HCT116 (cell line): Measurements from ENCODE around the gene IL1R1. TPM values are rescaled to one million over a fixed set of nuclear protein-coding genes. Genes with fewer than 3 reads are reported as not detected.

Experiments
- ATAC-seq: fragments of 200-7000 bp; cut with Tn5 transposase; 2 replicates; pipeline ENCODE4 v1.9.1; 2020; ENCODE audit warnings: mild to moderate bottlenecking, moderate library complexity
- BruUV-seq: library from RNA; stranded (reverse); fragments of 400-500 nt; replicated peaks from 2 replicates; lab custom pipeline; 2021; lab: Mats Ljungman, UMichigan
- CTCF ChIA-PET: fragments of 300-600 bp; sonication (Branson Sonifier 250); formaldehyde crosslinking; loops from one replicate; lab custom pipeline; 2021; ENCODE audit warnings: antibody characterized with exemption; lab: Charles Lee
- POLR2A ChIA-PET: fragments of 300-600, 350-600 bp; sonication (Branson Sonifier 250); formaldehyde crosslinking; loops from one replicate; lab custom pipeline; 2021; ENCODE audit warnings: antibody characterized with exemption; lab: Charles Lee
- RAD21 ChIA-PET, 2 experiments: fragments of 300-600 bp; sonication (Branson Sonifier 250); formaldehyde crosslinking; loops; one replicate each; lab custom pipeline; 2023; ENCODE audit warnings: low total read pairs in 2 of 2; ENCODE audit not compliant: uncharacterized antibody in 2 of 2, unreplicated experiment in 2 of 2, low non-redundant PET in 1 of 2; lab: Charles Lee
- DNase-seq: peaks from one replicate; pipeline ENCODE4 v3.0.0-alpha.2; 2010; ENCODE audit warnings: low read depth, low spot score
- H2AFZ ChIP-seq: fragments of 200-600 bp; shearing (Covaris generic), sonication (generic); 2 replicates; pipeline ENCODE4 v1.6.1; 2017; ENCODE audit warnings: low read depth, mixed run types, mixed read lengths, antibody characterized with exemption, low read length; ENCODE audit not compliant: poor library complexity, severe bottlenecking
- H3K27ac ChIP-seq: 2 replicates; pipeline ENCODE4 v1.5.1; 2012; ENCODE audit warnings: low read depth, low read length
- H3K27me3 ChIP-seq: fragments of 200-600 bp; sonication (generic); 2 replicates; pipeline ENCODE4 v1.6.1; 2016; ENCODE audit warnings: mixed run types, low read length, mixed read lengths; ENCODE audit not compliant: insufficient read depth
- H3K36me3 ChIP-seq, 2 experiments: fragments of 200-500 bp in 1 of 2; fragments of 200-600 bp in 1 of 2; sonication (Bioruptor generic) in 1 of 2; sonication (generic) in 1 of 2; 2 replicates each; pipeline versions ENCODE4 v1.5.1 to v1.6.1; 2014 to 2016; ENCODE audit warnings: low read length in 2 of 2, inconsistent platforms in 1 of 2, mixed read lengths in 1 of 2, mixed run types in 1 of 2; ENCODE audit not compliant: insufficient read depth in 2 of 2, control insufficient read depth in 1 of 2
- H3K4me1 ChIP-seq, 2 experiments: fragments of 200-600 bp in 1 of 2; sonication (generic) in 1 of 2; 2 replicates each; pipeline versions ENCODE4 v1.5.1 to v1.6.1; 2012 to 2017; ENCODE audit warnings: low read length in 2 of 2, inconsistent platforms in 1 of 2, mild to moderate bottlenecking in 1 of 2, mixed read lengths in 1 of 2, mixed run types in 1 of 2, moderate library complexity in 1 of 2; ENCODE audit not compliant: insufficient read depth in 2 of 2, control insufficient read depth in 1 of 2
- H3K4me2 ChIP-seq: fragments of 200-600 bp; sonication (generic); 2 replicates; pipeline ENCODE4 v1.6.1; 2017; ENCODE audit warnings: mixed run types, low read length, mixed read lengths
- H3K4me3 ChIP-seq, 2 experiments: fragments of 200-600 bp in 1 of 2; sonication (generic) in 1 of 2; replicated peaks in 1 of 2; 2 replicates each; pipeline ENCODE4 v1.5.1; 2011 to 2016; ENCODE audit warnings: low read length in 2 of 2, control low read depth in 1 of 2, low read depth in 1 of 2, mild to moderate bottlenecking in 1 of 2, mixed read lengths in 1 of 2, mixed run types in 1 of 2
- H3K79me2 ChIP-seq: fragments of 200-600 bp; sonication (generic); 2 replicates; pipeline ENCODE4 v1.6.1; 2017; ENCODE audit warnings: mild to moderate bottlenecking, mixed run types, low read length, moderate library complexity, mixed read lengths; ENCODE audit not compliant: insufficient read depth
- H3K9ac ChIP-seq: fragments of 200-600 bp; sonication (generic); 2 replicates; pipeline ENCODE4 v1.6.1; 2016; ENCODE audit warnings: low read length, mixed read lengths
- H3K9me2 ChIP-seq: fragments of 200-600 bp; sonication (generic), shearing (Covaris generic); 2 replicates; pipeline ENCODE4 v1.6.1; 2017; ENCODE audit warnings: mixed run types, mild to moderate bottlenecking, moderate library complexity; ENCODE audit not compliant: insufficient read depth
- H3K9me3 ChIP-seq, 2 experiments: fragments of 200-500 bp in 1 of 2; fragments of 200-600 bp in 1 of 2; sonication (Bioruptor generic) in 1 of 2; sonication (generic) in 1 of 2; 2 replicates each; pipeline ENCODE4 v1.6.1; 2014 to 2017; ENCODE audit warnings: low read length in 2 of 2, mixed read lengths in 2 of 2, inconsistent platforms in 1 of 2, low read depth in 1 of 2, mild to moderate bottlenecking in 1 of 2, mixed run types in 1 of 2, moderate library complexity in 1 of 2; ENCODE audit not compliant: control insufficient read depth in 1 of 2, insufficient read depth in 1 of 2
- H4K20me1 ChIP-seq: fragments of 200-600 bp; sonication (generic), shearing (Covaris generic); 2 replicates; pipeline ENCODE4 v1.6.1; 2017; ENCODE audit warnings: mixed run types, mild to moderate bottlenecking, moderate library complexity; ENCODE audit not compliant: insufficient read depth
- ATF3 ChIP-seq: IDR thresholded peaks from 2 replicates; pipeline ENCODE4 v1.6.1; 2012
- CBX3 ChIP-seq: IDR thresholded peaks from 2 replicates; pipeline ENCODE4 v1.6.1; 2012; ENCODE audit warnings: low read depth
- CEBPB ChIP-seq: IDR thresholded peaks from 2 replicates; pipeline ENCODE4 v1.6.1; 2012; ENCODE audit warnings: low read depth
- CTCF ChIP-seq, 3 experiments: fragments of 200-600 bp in 1 of 3; sonication (generic) in 1 of 3; IDR thresholded peaks in 2 of 3; conservative IDR thresholded peaks in 1 of 3; 2 replicates each; pipeline ENCODE4 v1.5.1; 2012 to 2017; ENCODE audit warnings: low read depth in 2 of 3, low read length in 2 of 3, antibody characterized with exemption in 1 of 3, borderline replicate concordance in 1 of 3, control low read depth in 1 of 3, mild to moderate bottlenecking in 1 of 3, mixed read lengths in 1 of 3, mixed run types in 1 of 3, moderate library complexity in 1 of 3; ENCODE audit not compliant: insufficient read depth in 1 of 3
- EGR1 ChIP-seq: IDR thresholded peaks from 2 replicates; pipeline ENCODE4 v1.6.1; 2012; ENCODE audit warnings: low read depth
- ELF1 ChIP-seq: IDR thresholded peaks from 2 replicates; pipeline ENCODE4 v1.6.1; 2012; ENCODE audit warnings: low read depth, borderline replicate concordance
- EZH2phosphoT487 ChIP-seq: fragments of 200-600 bp; IDR thresholded peaks from 2 replicates; pipeline ENCODE4 v1.6.1; 2018; ENCODE audit warnings: antibody characterized with exemption, borderline replicate concordance
- FOSL1 ChIP-seq: IDR thresholded peaks from 2 replicates; pipeline ENCODE4 v1.6.1; 2012; ENCODE audit warnings: low read depth
- JUND ChIP-seq: IDR thresholded peaks from 2 replicates; pipeline ENCODE4 v1.6.1; 2012
- POLR2A ChIP-seq: IDR thresholded peaks from 2 replicates; pipeline ENCODE4 v1.7.0; 2011; ENCODE audit warnings: borderline replicate concordance; ENCODE audit not compliant: insufficient read depth, insufficient read length; ENCODE audit errors: extremely low read depth
- POLR2AphosphoS5 ChIP-seq: IDR thresholded peaks from 2 replicates; pipeline ENCODE4 v1.6.1; 2011; ENCODE audit warnings: mild to moderate bottlenecking, low read depth, low read length, moderate library complexity
- REST ChIP-seq: IDR thresholded peaks from 2 replicates; pipeline ENCODE4 v1.6.1; 2012; ENCODE audit warnings: low read depth
- SIN3A ChIP-seq: IDR thresholded peaks from 2 replicates; pipeline ENCODE4 v1.6.1; 2012; ENCODE audit warnings: low read depth
- SRF ChIP-seq: IDR thresholded peaks from 2 replicates; pipeline ENCODE4 v1.6.1; 2012; ENCODE audit warnings: low read depth
- TCF7L2 ChIP-seq: IDR thresholded peaks from 2 replicates; pipeline ENCODE4 v1.7.0; 2011; ENCODE audit warnings: borderline replicate concordance, inconsistent platforms; ENCODE audit not compliant: insufficient read depth, insufficient read length; ENCODE audit errors: extremely low read depth
- ZFX ChIP-seq: fragments of 450-650 bp; IDR thresholded peaks from 2 replicates; pipeline ENCODE4 v1.6.1; 2017
- ZNF274 ChIP-seq: fragments of 200-500 bp; sonication (Bioruptor generic); IDR thresholded peaks from 2 replicates; pipeline ENCODE4 v1.6.1; 2014; ENCODE audit warnings: mild to moderate bottlenecking, low read depth, low read length, inconsistent platforms
- intact Hi-C: fragments of 100-400 bp; cut with micrococcal nuclease; formaldehyde crosslinking; loops from 2 replicates; pipeline ENCODE4 v1.10.0; 2022
- total RNA-seq: library from RNA; stranded (reverse); gene quantifications from one replicate; pipeline ENCODE4 v1.2.1, GENCODE V29; 2021; ENCODE audit not compliant: unreplicated experiment

IL1R1 gene
- total RNA-seq, 1 experiment from 2014 or later = 5.3 TPM

DNA sequence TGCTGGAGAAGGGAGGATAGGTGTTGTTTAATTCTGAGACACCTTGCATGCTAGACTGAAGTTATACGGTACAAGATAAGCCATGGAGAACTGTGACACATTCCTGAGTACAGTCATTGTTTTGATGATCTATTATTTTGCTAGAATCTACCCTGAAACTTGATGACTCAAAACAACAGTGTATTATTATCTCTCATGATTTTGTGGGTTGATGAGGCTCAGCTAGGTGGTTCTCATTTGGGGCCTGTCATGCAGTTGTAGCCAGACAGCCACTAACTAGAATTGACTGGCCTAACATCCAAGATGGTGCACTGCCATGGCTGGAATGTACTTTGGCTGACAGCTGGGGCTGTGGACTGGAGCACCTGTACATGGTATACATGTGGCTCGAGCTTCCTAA, 5.4 kb upstream of the IL1R1 start (continued):
- TF ChIP-seq ATF3 (no peak), ZNF274 (no peak), SRF (no peak), REST (no peak), POLR2AphosphoS5 (no peak), POLR2A (no peak), SIN3A (no peak), ELF1 (no peak), EZH2phosphoT487 (no peak)

DNA sequence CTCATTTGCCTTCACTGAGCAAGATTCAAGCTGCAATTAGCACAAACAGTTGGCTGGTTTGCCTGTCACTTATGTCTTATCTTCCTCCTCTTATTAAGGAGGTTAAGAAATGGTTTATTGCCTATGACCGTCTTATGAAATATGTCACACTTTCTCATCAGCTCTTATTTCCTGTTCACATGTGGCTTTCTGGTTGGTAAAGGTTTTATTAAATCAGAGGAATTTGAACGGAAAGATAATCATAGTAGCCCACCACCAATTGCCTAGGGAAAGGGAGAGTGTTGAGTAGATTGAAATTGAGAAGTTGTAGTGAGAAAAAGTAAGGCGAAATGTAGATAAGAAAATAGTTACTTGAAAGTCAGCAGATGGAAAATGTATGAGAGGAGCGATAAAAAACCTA, 4.2 kb upstream of the IL1R1 start:
- ChIA-PET CTCF (no interaction called here), POLR2A (no interaction called here), RAD21 (no interaction called here)
- Histone ChIP-seq H3K9me3 (no peaks in the 10 kb centered on the region), H3K27ac (no peak overlapping the region), H3K27me3 (no peaks in the 10 kb centered on the region), H3K4me1 (peaks cover 0 to 15% of the 10 kb centered on the region in 2 experiments; a peak in 2 of 4 replicates), H4K20me1 (no peaks in the 10 kb centered on the region), H3K4me2 (no peak overlapping the region), H3K79me2 (no peaks in the 10 kb centered on the region), H3K9ac (no peak overlapping the region), H3K9me2 (no peaks in the 10 kb centered on the region; the same call in 1 of the 2 replicates), H3K4me3 (no peak overlapping the region), H3K36me3 (no peaks in the 10 kb centered on the region), H2AFZ (no peak overlapping the region)
- DNase-seq = no peak
- no peak for ATAC-seq
- intact Hi-C loops = no loop called here
- no TSS peak for BruUV-seq
- TF ChIP-seq ZNF274 (no peak), EGR1 (no peak), REST (no peak), FOSL1 (no peak), SIN3A (no peak), JUND (no peak), ZFX (no peak), CTCF (IDR thresholded peaks at IDR 0.05 in 2 of 3, conservative IDR thresholded peaks at IDR 0.05 in 1 of 3; ENCODE audit: borderline replicate concordance in 1 of 3, insufficient read depth in 1 of 3, low read depth in 2 of 3, low read length in 2 of 3) (no peak), TCF7L2 (no peak), CBX3 (no peak), EZH2phosphoT487 (no peak), CEBPB (no peak), ATF3 (no peak)
